ENCODE results near the gene CYFIP2.

Gene CYFIP2

GRCh38 chr5:157350939-157351801 is 85.2 kb downstream of the CYFIP2 start:
- no peak overlapping the region for H3K4me3 ChIP-seq (replicated peaks; ENCODE audit: low read depth, low read length)

GRCh38 chr5:157351802-157352092 is 85.8 kb downstream of the CYFIP2 start:
- no peak for TF ChIP-seq CTCF (IDR thresholded peaks at IDR 0.05; ENCODE audit: low read depth, low read length, missing control alignments)
- no peak for DNase-seq (ENCODE audit: extremely low read depth, low read depth)
- H3K4me3 ChIP-seq (replicated peaks; ENCODE audit: low read depth, low read length) = no peak overlapping the region

More at GRCh38 chr5:157350939-157351801, 85.2 kb downstream of the CYFIP2 start:
- DNase-seq (ENCODE audit: extremely low read depth, low read depth) = no peak
- TF ChIP-seq CTCF (IDR thresholded peaks at IDR 0.05; ENCODE audit: low read depth, low read length, missing control alignments) = no peak

- no peak for DNase-seq (ENCODE audit: extremely low read depth, low read depth)
- TF ChIP-seq CTCF (IDR thresholded peaks at IDR 0.05; ENCODE audit: low read depth, low read length, missing control alignments) = no peak
- H3K4me3 ChIP-seq (replicated peaks; ENCODE audit: low read depth, low read length) = no peak overlapping the region
Measured at GRCh38 chr5:157352756-157353340, 86.9 kb downstream of the CYFIP2 start.

GRCh38 chr5:157354800-157355199 is 88.9 kb downstream of the CYFIP2 start:
- peak; percentile 46 for TF ChIP-seq CTCF (IDR thresholded peaks at IDR 0.05; ENCODE audit: low read depth, low read length, missing control alignments)
- no peak overlapping the region for H3K4me3 ChIP-seq (replicated peaks; ENCODE audit: low read depth, low read length)
- DNase-seq (ENCODE audit: extremely low read depth, low read depth) = no peak

GRCh38 chr5:157356576-157356975 is 90.7 kb downstream of the CYFIP2 start:
- TF ChIP-seq CTCF (IDR thresholded peaks at IDR 0.05; ENCODE audit: low read depth, low read length, missing control alignments) = no peak
- no peak overlapping the region for H3K4me3 ChIP-seq (replicated peaks; ENCODE audit: low read depth, low read length)
- DNase-seq (ENCODE audit: extremely low read depth, low read depth) = no peak

- no peak for TF ChIP-seq CTCF (IDR thresholded peaks at IDR 0.05; ENCODE audit: low read depth, low read length, missing control alignments)
- H3K4me3 ChIP-seq (replicated peaks; ENCODE audit: low read depth, low read length) = no peak overlapping the region
- no peak for DNase-seq (ENCODE audit: extremely low read depth, low read depth)
Measured at GRCh38 chr5:157357823-157358222, 91.9 kb downstream of the CYFIP2 start.
